OCI-LY1 (cell line): ENCODE data around the gene TCAF1.
"Not testable (repeated sequence)": the region's sequence is repeated elsewhere in the genome, so short reads cannot be mapped to it uniquely, and the experiment has no call there.

Experiments used
- EZH2 ChIP-seq: fragments of 200-600 bp; sonication (generic), shearing (Covaris generic); IDR thresholded peaks from 2 replicates; pipeline ENCODE4 v1.8.0; 2017; ENCODE audit warnings: borderline replicate concordance, mixed run types, mild to moderate bottlenecking, antibody characterized with exemption, low read length, moderate library complexity, mixed read lengths
- TF ChIP-seq, protein P1 (sequence below): fragments of 200-600 bp; sonication (generic), shearing (Covaris generic); IDR thresholded peaks from 2 replicates; pipeline ENCODE4 v1.5.1; 2017; ENCODE audit warnings: mild to moderate bottlenecking, antibody characterized with exemption, low read length, moderate library complexity, mixed read lengths

DNA sequence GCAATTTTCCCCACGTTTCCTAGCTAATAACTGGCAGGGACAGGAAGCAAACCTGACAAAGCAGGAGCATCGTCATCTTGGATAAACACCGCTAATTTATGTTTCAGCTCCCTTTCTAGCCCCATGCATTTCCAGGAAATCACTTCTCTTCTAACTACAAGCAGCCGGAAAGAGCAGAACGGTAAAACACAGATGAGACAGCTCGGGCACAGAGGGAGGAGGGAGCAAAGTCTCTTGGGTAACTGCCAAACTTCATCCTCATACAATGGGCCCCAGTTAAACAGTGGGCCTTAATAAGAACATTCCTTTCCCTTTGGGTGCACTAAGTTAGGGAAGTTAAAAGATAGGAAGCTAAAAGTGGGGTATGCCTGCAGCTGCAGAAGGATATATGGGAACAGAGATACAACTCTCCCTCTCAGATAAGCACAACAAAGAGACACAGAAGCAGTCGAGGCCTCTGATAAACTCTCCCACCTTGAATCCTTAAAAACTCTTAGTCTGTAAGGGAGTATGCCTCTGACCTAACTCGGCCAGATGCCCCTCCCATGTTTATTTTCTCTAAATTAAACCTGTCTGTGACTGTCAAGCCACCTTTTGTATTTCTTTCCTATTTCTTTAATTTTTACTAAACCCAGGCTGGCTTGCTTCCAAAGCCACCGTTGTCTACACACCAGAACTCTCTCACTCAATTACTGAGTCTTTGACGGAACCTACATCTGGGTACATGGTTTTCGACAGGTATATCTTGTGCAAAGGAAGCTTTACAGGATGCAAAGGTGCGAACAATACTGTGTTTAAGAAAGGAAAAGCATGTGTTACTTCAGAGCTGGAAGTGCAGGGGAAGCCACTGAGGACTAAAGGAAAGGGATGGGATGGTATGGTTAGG lies 80.3 kb downstream of the TCAF1 start:
- TF ChIP-seq, protein P1, sequence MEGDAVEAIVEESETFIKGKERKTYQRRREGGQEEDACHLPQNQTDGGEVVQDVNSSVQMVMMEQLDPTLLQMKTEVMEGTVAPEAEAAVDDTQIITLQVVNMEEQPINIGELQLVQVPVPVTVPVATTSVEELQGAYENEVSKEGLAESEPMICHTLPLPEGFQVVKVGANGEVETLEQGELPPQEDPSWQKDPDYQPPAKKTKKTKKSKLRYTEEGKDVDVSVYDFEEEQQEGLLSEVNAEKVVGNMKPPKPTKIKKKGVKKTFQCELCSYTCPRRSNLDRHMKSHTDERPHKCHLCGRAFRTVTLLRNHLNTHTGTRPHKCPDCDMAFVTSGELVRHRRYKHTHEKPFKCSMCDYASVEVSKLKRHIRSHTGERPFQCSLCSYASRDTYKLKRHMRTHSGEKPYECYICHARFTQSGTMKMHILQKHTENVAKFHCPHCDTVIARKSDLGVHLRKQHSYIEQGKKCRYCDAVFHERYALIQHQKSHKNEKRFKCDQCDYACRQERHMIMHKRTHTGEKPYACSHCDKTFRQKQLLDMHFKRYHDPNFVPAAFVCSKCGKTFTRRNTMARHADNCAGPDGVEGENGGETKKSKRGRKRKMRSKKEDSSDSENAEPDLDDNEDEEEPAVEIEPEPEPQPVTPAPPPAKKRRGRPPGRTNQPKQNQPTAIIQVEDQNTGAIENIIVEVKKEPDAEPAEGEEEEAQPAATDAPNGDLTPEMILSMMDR: not testable (repeated sequence)
- TF ChIP-seq EZH2: not testable (repeated sequence)
